NK-92 treated with Interleukin-12 subunit alpha and Interleukin-12 subunit beta, amount 100 ng/mL, for 24 hours (cell line): ENCODE measurements around the gene KRT82.
A peak's percentile ranks its signal among the peaks of the same experiment; 100 is the strongest.
"Not testable (repeated sequence)": the region's sequence is repeated elsewhere in the genome, so short reads cannot be mapped to it uniquely, and the experiment has no call there.

ENCODE experiments used
- DNase-seq: peaks from one replicate; lab custom pipeline; 2025; lab: John Stamatoyannopoulos, UW

KRT82 gene

GRCh38 chr12:52405922-52406385 lies at the start of gene KRT82:
TSS of gene KRT82 (minus strand) at chr12:52406335. CDS start at chr12:52406277, 58 bp downstream.
- no peak for DNase-seq

- no peak for DNase-seq
These were observed 49.7 kb upstream of the KRT82 start for GRCh38 chr12:52455821-52456220.

GRCh38 chr12:52454411-52455201 lies 48.5 kb upstream of the KRT82 start:
- DNase-seq = no peak

GRCh38 chr12:52452101-52452500 lies 46.0 kb upstream of the KRT82 start, which contains the start of gene KRT6B:
TSS of gene KRT6B (minus strand) at chr12:52452146. CDS start at chr12:52452078, 68 bp downstream.
- DNase-seq = no peak

- DNase-seq = no peak
These were observed 42.1 kb upstream of the KRT82 start for GRCh38 chr12:52448228-52448627.

- not testable (repeated sequence) for DNase-seq
These were observed 41.1 kb upstream of the KRT82 start for GRCh38 chr12:52447196-52447595.

- no peak for DNase-seq
These were observed 40.4 kb upstream of the KRT82 start for GRCh38 chr12:52446367-52447045.

GRCh38 chr12:52445876-52446275 lies 39.7 kb upstream of the KRT82 start:
- no peak for DNase-seq

GRCh38 chr12:52444647-52445595 lies 38.8 kb upstream of the KRT82 start:
- DNase-seq = no peak

- no peak for DNase-seq
These were observed 37.8 kb upstream of the KRT82 start for GRCh38 chr12:52443966-52444365.

GRCh38 chr12:52442600-52443061 lies 36.5 kb upstream of the KRT82 start:
- DNase-seq = no peak

GRCh38 chr12:52441320-52441911 lies 35.3 kb upstream of the KRT82 start:
- DNase-seq = no peak

GRCh38 chr12:52440821-52441319 lies 34.7 kb upstream of the KRT82 start:
- DNase-seq = no peak

- DNase-seq = peak; percentile 12
These were observed 33.7 kb upstream of the KRT82 start for GRCh38 chr12:52439845-52440244.

- no peak for DNase-seq
These were observed 33.3 kb upstream of the KRT82 start for GRCh38 chr12:52439420-52439819.

GRCh38 chr12:52438305-52439301 lies 32.5 kb upstream of the KRT82 start:
- DNase-seq = no peak

GRCh38 chr12:52437508-52437907 lies 31.4 kb upstream of the KRT82 start:
- no peak for DNase-seq

- no peak for DNase-seq
These were observed 30.8 kb upstream of the KRT82 start for GRCh38 chr12:52436828-52437474.

GRCh38 chr12:52436000-52436827 lies 30.1 kb upstream of the KRT82 start:
- DNase-seq = no peak
